Measurements from ENCODE around the gene SLC2A3. TPM values are rescaled to one million over a fixed set of nuclear protein-coding genes. Genes with fewer than 3 reads are reported as not detected.

Gene SLC2A3
- total RNA-seq, 4 donors from 2014 or later: 11.5 to 46.6 (median 12.8) TPM

DNA sequence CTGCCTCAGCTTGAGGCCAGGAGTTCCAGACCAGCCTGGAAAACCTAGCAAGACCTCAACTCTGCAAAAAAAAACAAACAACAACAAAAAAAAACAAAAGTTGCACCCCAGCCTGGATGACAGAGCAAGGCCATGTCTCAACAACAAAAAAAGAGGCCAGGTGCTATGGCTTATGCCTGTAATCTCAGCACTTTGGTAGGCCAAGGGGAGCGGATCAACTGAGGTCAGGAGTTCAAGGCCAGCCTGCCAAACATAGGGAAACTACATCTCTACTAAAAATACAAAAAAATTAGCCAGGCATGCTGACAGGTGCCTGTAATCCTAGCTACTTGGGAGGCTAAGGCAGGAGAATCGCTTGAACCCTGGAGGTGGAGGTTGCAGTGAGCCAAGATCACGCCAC is 56.7 kb downstream of the SLC2A3 start:
- Histone ChIP-seq H3K27me3 (no peaks in the 10 kb centered on the region), H3K27ac (no peak overlapping the region), H3K4me3 (no peak overlapping the region), H3K4me1 (no peaks in the 10 kb centered on the region), H3K9me3 (no peaks in the 10 kb centered on the region), H3K36me3 (no peaks in the 10 kb centered on the region)
- no peak for ATAC-seq
- TF ChIP-seq POLR2AphosphoS5 (IDR thresholded peaks at IDR 0.05) (no peak), EP300 (IDR thresholded peaks at IDR 0.05) (no peak), POLR2A (IDR thresholded peaks at IDR 0.05) (no peak)
- TF ChIP-seq, protein P1, sequence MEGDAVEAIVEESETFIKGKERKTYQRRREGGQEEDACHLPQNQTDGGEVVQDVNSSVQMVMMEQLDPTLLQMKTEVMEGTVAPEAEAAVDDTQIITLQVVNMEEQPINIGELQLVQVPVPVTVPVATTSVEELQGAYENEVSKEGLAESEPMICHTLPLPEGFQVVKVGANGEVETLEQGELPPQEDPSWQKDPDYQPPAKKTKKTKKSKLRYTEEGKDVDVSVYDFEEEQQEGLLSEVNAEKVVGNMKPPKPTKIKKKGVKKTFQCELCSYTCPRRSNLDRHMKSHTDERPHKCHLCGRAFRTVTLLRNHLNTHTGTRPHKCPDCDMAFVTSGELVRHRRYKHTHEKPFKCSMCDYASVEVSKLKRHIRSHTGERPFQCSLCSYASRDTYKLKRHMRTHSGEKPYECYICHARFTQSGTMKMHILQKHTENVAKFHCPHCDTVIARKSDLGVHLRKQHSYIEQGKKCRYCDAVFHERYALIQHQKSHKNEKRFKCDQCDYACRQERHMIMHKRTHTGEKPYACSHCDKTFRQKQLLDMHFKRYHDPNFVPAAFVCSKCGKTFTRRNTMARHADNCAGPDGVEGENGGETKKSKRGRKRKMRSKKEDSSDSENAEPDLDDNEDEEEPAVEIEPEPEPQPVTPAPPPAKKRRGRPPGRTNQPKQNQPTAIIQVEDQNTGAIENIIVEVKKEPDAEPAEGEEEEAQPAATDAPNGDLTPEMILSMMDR (IDR thresholded peaks at IDR 0.05): no peak
- WGBS, 2 donors (ENCODE audit: low coverage in 1 of 2): 89 to 94% methylated on average over 2 to 3 of the region's 3 CpGs

DNA sequence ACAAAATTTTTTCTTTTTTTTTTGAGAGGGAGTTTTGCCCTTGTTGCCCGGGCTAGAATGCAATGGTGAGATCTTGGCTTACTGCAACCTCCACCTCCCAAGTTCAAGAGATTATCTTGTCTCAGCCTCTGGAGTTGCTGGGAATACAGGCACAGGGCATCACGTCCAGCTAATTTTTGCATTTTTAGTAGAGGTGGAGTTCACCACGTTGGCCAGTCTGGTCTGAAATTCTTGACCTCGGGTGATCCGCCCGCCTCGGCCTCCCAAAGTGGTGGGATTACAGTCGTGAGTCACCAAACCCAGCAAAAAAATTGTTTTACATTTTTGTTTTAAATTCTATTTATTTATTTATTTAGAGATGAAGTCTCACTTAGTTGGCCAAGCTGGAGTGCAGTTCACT is 58.6 kb downstream of the SLC2A3 start:
- 85 to 91% methylated on average over 1 to 8 of the region's 8 CpGs for WGBS, 2 donors (ENCODE audit: low coverage in 1 of 2)
- TF ChIP-seq, protein P1 (IDR thresholded peaks at IDR 0.05): no peak
- no peak for TF ChIP-seq EP300 (IDR thresholded peaks at IDR 0.05)
- no peak for TF ChIP-seq POLR2AphosphoS5 (IDR thresholded peaks at IDR 0.05)
- TF ChIP-seq POLR2A (IDR thresholded peaks at IDR 0.05): no peak
- no peak overlapping the region for H3K27ac ChIP-seq
- H3K4me1 ChIP-seq: peaks cover 0 to 7% (median 0%) of the 10 kb centered on the region in 3 donors
- no peaks in the 10 kb centered on the region for H3K36me3 ChIP-seq
- no peak overlapping the region for H3K4me3 ChIP-seq
- H3K9me3 ChIP-seq: no peaks in the 10 kb centered on the region
- ATAC-seq: no peak
- H3K27me3 ChIP-seq: peaks cover 16% of the 10 kb centered on the region

DNA sequence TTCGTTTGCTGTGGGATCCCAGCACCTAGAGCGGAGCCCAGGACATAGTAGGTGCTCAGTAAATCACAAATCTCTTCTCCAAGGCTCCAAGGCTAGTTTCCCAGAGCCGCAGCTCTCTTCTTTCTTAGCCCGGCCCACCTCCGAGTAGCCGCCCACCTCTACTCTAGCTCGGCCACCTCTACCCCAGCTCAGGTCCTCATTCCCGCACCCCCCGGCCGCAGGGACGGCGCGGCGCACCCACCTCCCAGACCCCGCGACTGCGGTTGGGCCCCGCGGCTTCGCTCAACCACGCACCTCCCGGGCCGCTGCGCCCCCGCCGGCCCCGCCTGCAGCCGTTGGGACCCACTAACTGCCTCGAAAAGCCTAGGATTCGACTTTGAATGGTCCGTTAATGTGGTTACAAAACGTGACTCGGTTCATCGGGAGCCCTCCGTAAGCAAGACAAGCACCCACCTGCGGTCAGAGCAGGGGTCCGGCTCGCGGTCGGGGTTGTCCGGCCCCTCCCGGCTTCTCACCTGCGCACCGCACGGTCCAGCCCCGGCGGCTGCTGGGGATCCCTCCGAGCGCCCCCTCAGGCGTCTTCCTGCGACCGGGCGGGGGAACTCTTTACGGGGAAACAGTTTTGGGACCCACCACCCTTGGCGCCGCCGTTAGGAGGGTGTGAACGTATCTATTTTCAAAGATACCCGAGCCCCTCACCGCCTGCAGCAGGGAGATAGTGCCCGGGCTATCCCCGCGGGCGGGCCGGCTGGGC is 63.2 kb downstream of the SLC2A3 start, which contains the start of gene SLC2A14:
SLC2A14 (minus strand) TSS at position 350 of the 754 bp plus-strand sequence. CDS start 3,035 bp downstream, outside the sequence.
- Histone ChIP-seq H3K27ac (no peak within 1 kb of the TSS), H3K4me1 (peaks cover 0 to 8% (median 0%) of the 10 kb centered on the region in 3 donors), H3K4me3 (peak within 1 kb of the TSS in 1 of 2 donors; percentile 38), H3K36me3 (no peaks in the 10 kb centered on the region), H3K9me3 (no peaks in the 10 kb centered on the region), H3K27me3 (peaks cover 36% of the 10 kb centered on the region)
- 37% methylated on average over 7 of the region's 65 CpGs; no CpG with 5 or more reads in 1 of the 2 donors for WGBS, 2 donors (ENCODE audit: low coverage in 1 of 2)
- ATAC-seq: no peak
- TF ChIP-seq, protein P1 (IDR thresholded peaks at IDR 0.05): no peak
- no peak for TF ChIP-seq POLR2AphosphoS5 (IDR thresholded peaks at IDR 0.05)

DNA sequence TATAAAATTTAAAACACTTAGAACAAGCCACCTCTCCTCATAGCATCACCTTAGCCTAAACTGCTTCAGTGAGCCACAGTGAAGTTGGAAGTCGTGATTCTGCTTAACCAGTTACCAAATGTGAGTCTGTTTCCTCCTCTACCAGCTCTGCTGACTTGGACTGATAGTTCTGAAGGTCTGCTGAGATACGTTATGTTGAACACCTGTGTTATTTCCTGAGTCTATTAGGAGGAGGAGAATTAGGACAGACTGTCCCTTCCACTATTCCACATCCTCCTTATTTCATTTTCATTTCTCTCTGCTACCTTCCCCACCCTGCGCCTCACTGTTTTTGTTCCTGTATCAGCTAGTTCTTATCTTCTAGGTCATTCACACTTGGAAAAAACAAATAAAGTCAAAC is 65.7 kb downstream of the SLC2A3 start:
- peaks cover 36% of the 10 kb centered on the region for H3K27me3 ChIP-seq
- 62 to 73% methylated on average over 2 to 3 of the region's 3 CpGs for WGBS, 2 donors (ENCODE audit: low coverage in 1 of 2)
- no peak overlapping the region for H3K27ac ChIP-seq
- no peaks in the 10 kb centered on the region for H3K36me3 ChIP-seq
- no peak for ATAC-seq
- TF ChIP-seq POLR2AphosphoS5 (IDR thresholded peaks at IDR 0.05) (no peak), POLR2A (IDR thresholded peaks at IDR 0.05) (no peak), EP300 (IDR thresholded peaks at IDR 0.05) (no peak)
- TF ChIP-seq, protein P1 (IDR thresholded peaks at IDR 0.05): no peak
- no peaks in the 10 kb centered on the region for H3K9me3 ChIP-seq
- peaks cover 0 to 8% (median 0%) of the 10 kb centered on the region in 3 donors for H3K4me1 ChIP-seq
- no peak overlapping the region for H3K4me3 ChIP-seq

Small RNAs within 50 kb of the gene (small RNA-seq; reads per million reads assigned to genes)
- 0 reads per million in 4 donors for gene RF00019

Other genes with a start within 250 kb of the SLC2A3 start
- gene GDF3, start 240.4 kb downstream of the SLC2A3 start, total RNA-seq: not detected
- gene DPPA3, start 224.8 kb downstream of the SLC2A3 start, total RNA-seq: not detected
- not detected for gene CLEC4C, start 188.8 kb downstream of the SLC2A3 start, total RNA-seq
- not detected for gene NANOGNB, start 171.0 kb downstream of the SLC2A3 start, total RNA-seq
- 1 to 10 TPM in 1 of 4 donors, under 1 TPM in 2, not detected in 1; 0.08 to 2.3 (median 0.47) TPM for gene NANOG, start 146.8 kb downstream of the SLC2A3 start, total RNA-seq
- gene SLC2A14, start 63.3 kb downstream of the SLC2A3 start, total RNA-seq: 1 to 10 TPM in 2 of 4 donors, not detected in 2; 1.2 to 2.6 TPM
- gene FOXJ2, start 96.5 kb upstream of the SLC2A3 start, total RNA-seq: 10 to 100 TPM; 16.4 to 28.2 (median 20.4) TPM
- 10 to 100 TPM in 2 of 4 donors, 1 to 10 TPM in 2; 1.6 to 16.7 (median 7.6) TPM for gene C3AR1, start 130.2 kb upstream of the SLC2A3 start, total RNA-seq
- 10 to 100 TPM; 24.5 to 60.1 (median 41.2) TPM for gene NECAP1, start 146.1 kb upstream of the SLC2A3 start, total RNA-seq
- 1 to 10 TPM in 3 of 4 donors, not detected in 1; 1.5 to 4.0 (median 3.0) TPM for gene CLEC4A, start 187.4 kb upstream of the SLC2A3 start, total RNA-seq
- gene ZNF705A, start 220.8 kb upstream of the SLC2A3 start, total RNA-seq: not detected

Measured in gastroesophageal sphincter (tissue), 4 donors.